Keratinocyte (primary cell): ENCODE data around the gene SAMM50. TPM values are rescaled to one million over a fixed set of nuclear protein-coding genes. Genes with fewer than 3 reads are reported as not detected.

Source experiments
- DNase-seq: peaks from one replicate; pipeline ENCODE4 v3.0.0-alpha.2; 2011; ENCODE audit warnings: low read depth, missing footprints, low spot score
- FAIRE-seq: peaks from 2 replicates; lab custom pipeline; 2011; peaks lifted over from hg19 to GRCh38; lab: Jason Lieb, UNC
- H2AFZ ChIP-seq: 2 replicates; pipeline ENCODE4 v1.6.0; 2012; ENCODE audit warnings: low read length, control low read depth, inconsistent platforms; ENCODE audit not compliant: control insufficient read depth
- H3K27ac ChIP-seq: 2 replicates; pipeline ENCODE4 v1.5.1; 2011; ENCODE audit warnings: low read length; ENCODE audit not compliant: control insufficient read depth, insufficient read depth
- H3K27me3 ChIP-seq: 3 replicates; pipeline ENCODE4 v1.6.0; 2011; ENCODE audit warnings: low read length; ENCODE audit not compliant: control insufficient read depth, insufficient read depth; ENCODE audit errors: extremely low read depth
- H3K36me3 ChIP-seq, 2 experiments: 2 replicates in 1 of 2; 3 replicates in 1 of 2; pipeline ENCODE4 v1.5.1; 2011; ENCODE audit warnings: low read length in 2 of 2, mild to moderate bottlenecking in 1 of 2; ENCODE audit not compliant: control insufficient read depth in 2 of 2, insufficient read depth in 2 of 2; ENCODE audit errors: extremely low read depth in 1 of 2
- H3K4me1 ChIP-seq: 3 replicates; pipeline ENCODE4 v1.5.1; 2011; ENCODE audit warnings: low read length; ENCODE audit not compliant: control insufficient read depth, insufficient read depth; ENCODE audit errors: extremely low read depth
- H3K4me2 ChIP-seq: 3 replicates; pipeline ENCODE4 v1.6.0; 2011; ENCODE audit warnings: low read depth, low read length; ENCODE audit not compliant: control insufficient read depth, insufficient read depth; ENCODE audit errors: extremely low read depth
- H3K4me3 ChIP-seq, 3 experiments: fragments of 200-600 bp in 1 of 3; sonication (generic) in 1 of 3; 2 replicates in 2 of 3; 3 replicates in 1 of 3; pipeline ENCODE4 v1.5.1; 2011 to 2016; ENCODE audit warnings: low read length in 3 of 3, mild to moderate bottlenecking in 3 of 3, control low read depth in 2 of 3, inconsistent platforms in 1 of 3, low read depth in 1 of 3, mixed read lengths in 1 of 3, mixed run types in 1 of 3, moderate library complexity in 1 of 3; ENCODE audit not compliant: control insufficient read depth in 2 of 3, insufficient read depth in 2 of 3; ENCODE audit errors: extremely low read depth in 1 of 3
- H3K79me2 ChIP-seq: 2 replicates; pipeline ENCODE4 v1.6.0; 2012; ENCODE audit warnings: low read length; ENCODE audit not compliant: control insufficient read depth, insufficient read depth
- H3K9ac ChIP-seq: 3 replicates; pipeline ENCODE4 v1.6.0; 2011; ENCODE audit warnings: low read length; ENCODE audit not compliant: control insufficient read depth, insufficient read depth; ENCODE audit errors: extremely low read depth
- H3K9me1 ChIP-seq: 3 replicates; pipeline ENCODE4 v1.6.0; 2011; ENCODE audit warnings: low read length; ENCODE audit not compliant: control insufficient read depth, insufficient read depth; ENCODE audit errors: extremely low read depth
- H3K9me3 ChIP-seq: 2 replicates; pipeline ENCODE4 v1.5.1; 2012; ENCODE audit warnings: low read depth, low read length; ENCODE audit not compliant: control insufficient read depth
- H4K20me1 ChIP-seq: 3 replicates; pipeline ENCODE4 v1.6.0; 2011; ENCODE audit warnings: low read length; ENCODE audit not compliant: control insufficient read depth, insufficient read depth; ENCODE audit errors: extremely low read depth
- CTCF ChIP-seq, 3 experiments: IDR thresholded peaks in 1 of 3; conservative IDR thresholded peaks in 1 of 3; optimal IDR thresholded peaks in 1 of 3; 2 replicates in 2 of 3; 3 replicates in 1 of 3; pipeline versions ENCODE3 to v1.5.1; 2011; ENCODE audit warnings: low read length in 3 of 3, mild to moderate bottlenecking in 3 of 3, moderate library complexity in 2 of 3, control low read depth in 1 of 3, inconsistent platforms in 1 of 3; ENCODE audit not compliant: insufficient read depth in 2 of 3; ENCODE audit errors: extremely low read depth in 1 of 3
- EZH2 ChIP-seq: IDR thresholded peaks from one replicate; pipeline ENCODE4 v1.6.1; 2012; ENCODE audit warnings: inconsistent platforms, mild to moderate bottlenecking, low read length, moderate library complexity
- dilution Hi-C: fragments of 300-500 bp; cut with MboI; formaldehyde crosslinking; loops from one replicate; pipeline ENCODE4 v1.7.0; 2020; ENCODE audit warnings: low sequenced_read_pairs; ENCODE audit not compliant: extremely low pct_ligation_motif_present
- polyA plus RNA-seq, 5 experiments: library from polyadenylated mRNA; depleted of rRNA in 3 of 5; stranded (reverse) in 3 of 5; stranded (forward) in 1 of 5; unstranded in 1 of 5; fragments of >200 nt; gene quantifications; 1 replicate in 1 of 5; 2 replicates in 3 of 5; 3 replicates in 1 of 5; pipeline versions ENCODE4 v1.2.1 to v1.2.3, GENCODE V29; 2011 to 2012; ENCODE audit warnings: missing spikeins in 2 of 5, low read depth in 1 of 5, low replicate concordance in 1 of 5

Gene SAMM50
- polyA plus RNA-seq, 1 donor (not counting 4 experiments of a cell fraction or from before 2014, with no cell fraction given) = 54.6 TPM

DNA sequence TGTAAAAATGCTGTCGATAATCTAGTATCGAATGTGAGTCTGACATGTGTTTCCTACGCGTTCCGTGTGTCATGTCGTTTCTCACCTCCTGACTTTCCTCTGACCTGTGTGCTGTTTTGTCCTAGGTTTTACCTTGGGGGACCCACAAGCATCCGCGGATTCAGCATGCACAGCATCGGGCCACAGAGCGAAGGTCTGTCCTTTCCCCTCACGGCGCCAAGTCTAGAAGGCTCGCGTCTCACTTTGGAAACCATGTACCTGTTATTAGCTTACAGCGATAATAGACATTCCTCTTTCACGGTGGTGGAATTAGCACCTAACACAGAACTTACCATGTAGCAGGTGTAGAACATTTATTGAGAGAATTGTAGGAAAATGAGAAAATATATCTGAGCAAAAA lies 28.6 kb downstream of the SAMM50 start:
- peaks cover 16 to 27% of the 10 kb centered on the region in 2 experiments for H3K36me3 ChIP-seq
- H4K20me1 ChIP-seq = no peaks in the 10 kb centered on the region
- H3K4me1 ChIP-seq = no peaks in the 10 kb centered on the region
- no peak overlapping the region for H3K9ac ChIP-seq
- no peak overlapping the region for H3K4me3 ChIP-seq
- no peaks in the 10 kb centered on the region for H3K79me2 ChIP-seq
- H3K27me3 ChIP-seq = no peaks in the 10 kb centered on the region
- TF ChIP-seq CTCF (optimal IDR thresholded peaks at IDR 0.05 in 1 of 3, IDR thresholded peaks at IDR 0.05 in 1 of 3, conservative IDR thresholded peaks at IDR 0.05 in 1 of 3; ENCODE audit: extremely low read depth in 1 of 3, insufficient read depth in 2 of 3, low read length in 3 of 3) (no peak), EZH2 (no peak)
- no peaks in the 10 kb centered on the region for H3K9me3 ChIP-seq
- no peaks in the 10 kb centered on the region for H3K9me1 ChIP-seq
- FAIRE-seq = no peak
- DNase-seq = no peak
- no peak overlapping the region for H3K4me2 ChIP-seq
- H2AFZ ChIP-seq = no peak overlapping the region
- no peak overlapping the region for H3K27ac ChIP-seq
- dilution Hi-C loops = no loop called here

DNA sequence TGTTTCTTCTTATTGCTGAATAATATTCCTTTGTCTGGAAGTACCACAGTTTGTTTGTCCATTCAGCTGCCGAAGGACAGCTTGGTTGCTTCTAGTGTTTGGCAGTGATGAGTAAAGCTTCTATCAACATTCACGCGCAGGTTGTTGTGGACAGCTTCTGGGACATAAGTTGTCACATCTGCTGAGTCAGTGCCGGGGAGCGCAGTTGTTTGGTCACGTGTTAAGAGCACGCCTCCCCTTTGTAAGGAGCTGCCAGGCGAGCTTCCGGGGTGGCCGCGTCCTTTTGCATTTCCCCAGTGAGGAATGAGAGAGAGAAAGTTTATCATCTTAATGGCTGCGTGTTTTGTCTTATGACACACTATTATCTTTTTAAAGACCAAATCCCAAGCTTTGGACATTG lies 30.3 kb downstream of the SAMM50 start:
- no peak overlapping the region for H3K4me3 ChIP-seq
- dilution Hi-C loops = no loop called here
- H3K36me3 ChIP-seq = peaks cover 12 to 26% of the 10 kb centered on the region in 2 experiments
- no peak for TF ChIP-seq EZH2
- no peak for TF ChIP-seq CTCF (optimal IDR thresholded peaks at IDR 0.05 in 1 of 3, IDR thresholded peaks at IDR 0.05 in 1 of 3, conservative IDR thresholded peaks at IDR 0.05 in 1 of 3; ENCODE audit: extremely low read depth in 1 of 3, insufficient read depth in 2 of 3, low read length in 3 of 3)
- no peak overlapping the region for H2AFZ ChIP-seq
- H3K9me1 ChIP-seq = no peaks in the 10 kb centered on the region
- no peaks in the 10 kb centered on the region for H3K27me3 ChIP-seq
- DNase-seq (no peak), FAIRE-seq (no peak)
- H3K79me2 ChIP-seq = no peaks in the 10 kb centered on the region
- H4K20me1 ChIP-seq = no peaks in the 10 kb centered on the region
- H3K4me1 ChIP-seq = no peaks in the 10 kb centered on the region
- no peak overlapping the region for H3K4me2 ChIP-seq
- H3K27ac ChIP-seq = no peak overlapping the region
- H3K9me3 ChIP-seq = no peaks in the 10 kb centered on the region
- H3K9ac ChIP-seq = no peak overlapping the region
